ENCODE data around the gene INO80.
"Not testable (repeated sequence)": the region's sequence is repeated elsewhere in the genome, so short reads cannot be mapped to it uniquely, and the experiment has no call there.

INO80 gene

GRCh38 chr15:40992241-40992741 lies 123.8 kb downstream of the INO80 start:
- DNase-seq = no peak

- no peak for DNase-seq
Measured at GRCh38 chr15:40991355-40991754, 124.7 kb downstream of the INO80 start.

- DNase-seq = no peak
Measured at GRCh38 chr15:40990789-40991188, 125.3 kb downstream of the INO80 start.

GRCh38 chr15:40990080-40990479 lies 126.0 kb downstream of the INO80 start:
- no peak for DNase-seq

- DNase-seq = no peak
Measured at GRCh38 chr15:40988156-40988555, 127.9 kb downstream of the INO80 start.

GRCh38 chr15:40986820-40987219 lies 129.3 kb downstream of the INO80 start:
- no peak for DNase-seq

- no peak for DNase-seq
Measured at GRCh38 chr15:40985541-40986330, 130.3 kb downstream of the INO80 start.

GRCh38 chr15:40984964-40985363 lies 131.1 kb downstream of the INO80 start:
- no peak for DNase-seq

- DNase-seq = no peak
Measured at GRCh38 chr15:40984406-40984805, 131.7 kb downstream of the INO80 start.

- DNase-seq = no peak
Measured at GRCh38 chr15:40982855-40983254, 133.2 kb downstream of the INO80 start.

GRCh38 chr15:40981186-40981585 lies 134.9 kb downstream of the INO80 start:
- DNase-seq = no peak

- DNase-seq = no peak
Measured at GRCh38 chr15:40978562-40978961, 137.5 kb downstream of the INO80 start.

GRCh38 chr15:40978141-40978540 lies 137.9 kb downstream of the INO80 start:
- DNase-seq = no peak

- no peak for DNase-seq
Measured at GRCh38 chr15:40976819-40977218, 139.3 kb downstream of the INO80 start.

- DNase-seq = no peak
Measured at GRCh38 chr15:40974879-40975278, 141.2 kb downstream of the INO80 start.

GRCh38 chr15:40969363-40969762 lies 146.7 kb downstream of the INO80 start:
- no peak for DNase-seq

- no peak for DNase-seq
Measured at GRCh38 chr15:40968290-40969085, 147.6 kb downstream of the INO80 start.

- DNase-seq = no peak
Measured at GRCh38 chr15:40964634-40965033, 151.4 kb downstream of the INO80 start.

- no peak for DNase-seq
Measured at GRCh38 chr15:40964006-40964405, 152.1 kb downstream of the INO80 start.

GRCh38 chr15:40963201-40963600 lies 152.9 kb downstream of the INO80 start:
- no peak for DNase-seq

GRCh38 chr15:40962317-40962716 lies 153.8 kb downstream of the INO80 start:
- not testable (repeated sequence) for DNase-seq

- not testable (repeated sequence) for DNase-seq
Measured at GRCh38 chr15:40961740-40962139, 154.3 kb downstream of the INO80 start.

GRCh38 chr15:40960925-40961324 lies 155.2 kb downstream of the INO80 start:
- no peak for DNase-seq

Data from CD4-positive, alpha-beta T cell treated with Interleukin-17A for 1 hour (primary cell).